ENCODE results near the gene USP43. TPM values are rescaled to one million over a fixed set of nuclear protein-coding genes. Genes with fewer than 3 reads are reported as not detected.
"Not testable (repeated sequence)": the region's sequence is repeated elsewhere in the genome, so short reads cannot be mapped to it uniquely, and the experiment has no call there.

The USP43 gene
- total RNA-seq, 1 experiment from 2014 or later = 8.1 TPM

DNA sequence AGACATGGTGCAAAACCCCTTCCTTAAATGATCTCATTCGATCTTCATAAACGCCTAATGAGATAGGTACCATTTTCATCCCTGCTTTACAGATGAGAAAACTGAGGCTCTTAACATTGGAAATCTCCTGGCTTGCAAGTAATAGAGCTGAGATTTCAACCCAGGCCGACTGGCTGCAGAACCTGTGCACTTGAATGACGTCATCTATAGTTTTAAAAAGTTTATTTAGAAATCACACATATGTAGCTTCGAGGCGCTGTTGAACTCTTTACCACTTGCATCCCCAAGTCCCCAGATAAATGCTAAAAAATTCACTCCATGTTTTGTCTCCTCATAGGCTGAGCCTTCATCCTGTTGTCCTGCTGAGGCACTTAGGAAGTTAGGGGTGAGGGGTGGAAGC is 38.9 kb upstream of the USP43 start:
- BruUV-seq (replicated peaks) = no TSS peak
- ATAC-seq (no peak), DNase-seq (no peak)
- Histone ChIP-seq H2AFZ (ENCODE audit: low read length) (no peak overlapping the region), H3K27me3 (ENCODE audit: low read length) (no peaks in the 10 kb centered on the region), H3K9ac (ENCODE audit: low read length) (no peak overlapping the region), H4K20me1 (ENCODE audit: low read length) (no peaks in the 10 kb centered on the region), H3K4me1 (ENCODE audit: insufficient read depth, low read length) (no peaks in the 10 kb centered on the region), H3K27ac (ENCODE audit: low read length) (no peak overlapping the region), H3K4me2 (ENCODE audit: low read length) (no peak overlapping the region), H3K79me2 (ENCODE audit: low read length) (no peaks in the 10 kb centered on the region), H3K36me3 (ENCODE audit: low read depth, low read length) (no peaks in the 10 kb centered on the region), H3K9me3 (ENCODE audit: low read length) (no peaks in the 10 kb centered on the region), H3F3A (ENCODE audit: low read length, unreplicated experiment) (no peaks in the 10 kb centered on the region), H3K9me2 (replicated peaks; ENCODE audit: low read length) (no peaks in the 10 kb centered on the region), H3K4me3 (ENCODE audit: low read length) (no peak overlapping the region)
- POLR2A ChIA-PET (ENCODE audit: unreplicated experiment) = no interaction called here
- CTCF ChIA-PET = no interaction called here
- intact Hi-C loops (cut with micrococcal nuclease) = no loop called here
- TF ChIP-seq EZH2 (IDR thresholded peaks at IDR 0.05; ENCODE audit: low read length, unreplicated experiment) (no peak), EZH2phosphoT487 (IDR thresholded peaks at IDR 0.05; ENCODE audit: borderline replicate concordance, low read length) (no peak)
- TF ChIP-seq, protein P1, sequence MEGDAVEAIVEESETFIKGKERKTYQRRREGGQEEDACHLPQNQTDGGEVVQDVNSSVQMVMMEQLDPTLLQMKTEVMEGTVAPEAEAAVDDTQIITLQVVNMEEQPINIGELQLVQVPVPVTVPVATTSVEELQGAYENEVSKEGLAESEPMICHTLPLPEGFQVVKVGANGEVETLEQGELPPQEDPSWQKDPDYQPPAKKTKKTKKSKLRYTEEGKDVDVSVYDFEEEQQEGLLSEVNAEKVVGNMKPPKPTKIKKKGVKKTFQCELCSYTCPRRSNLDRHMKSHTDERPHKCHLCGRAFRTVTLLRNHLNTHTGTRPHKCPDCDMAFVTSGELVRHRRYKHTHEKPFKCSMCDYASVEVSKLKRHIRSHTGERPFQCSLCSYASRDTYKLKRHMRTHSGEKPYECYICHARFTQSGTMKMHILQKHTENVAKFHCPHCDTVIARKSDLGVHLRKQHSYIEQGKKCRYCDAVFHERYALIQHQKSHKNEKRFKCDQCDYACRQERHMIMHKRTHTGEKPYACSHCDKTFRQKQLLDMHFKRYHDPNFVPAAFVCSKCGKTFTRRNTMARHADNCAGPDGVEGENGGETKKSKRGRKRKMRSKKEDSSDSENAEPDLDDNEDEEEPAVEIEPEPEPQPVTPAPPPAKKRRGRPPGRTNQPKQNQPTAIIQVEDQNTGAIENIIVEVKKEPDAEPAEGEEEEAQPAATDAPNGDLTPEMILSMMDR (conservative IDR thresholded peaks at IDR 0.05; ENCODE audit: low read depth, low read length) = no peak

DNA sequence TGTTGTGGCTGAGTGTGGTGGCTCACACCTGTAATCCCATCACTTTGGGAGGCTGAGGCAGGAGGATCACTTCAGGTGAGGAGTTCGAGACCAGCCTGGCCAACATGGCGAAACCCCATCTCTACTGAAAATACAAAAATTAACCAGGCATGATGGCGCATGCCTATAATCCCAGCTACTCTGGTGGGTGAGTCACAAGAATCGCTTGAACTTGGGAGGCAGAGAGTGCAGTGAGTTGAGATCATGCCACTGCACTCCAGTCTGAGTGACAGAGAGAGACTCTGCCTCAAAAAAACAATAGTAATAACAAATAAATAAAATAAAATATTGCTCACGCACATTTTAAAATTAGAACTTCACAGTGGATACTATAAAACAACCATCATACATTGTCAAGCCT is 38.3 kb upstream of the USP43 start:
- H3F3A ChIP-seq (ENCODE audit: low read length, unreplicated experiment); DNase-seq; H3K79me2 ChIP-seq (ENCODE audit: low read length); H3K27ac ChIP-seq (ENCODE audit: low read length); H3K36me3 ChIP-seq (ENCODE audit: low read depth, low read length); H4K20me1 ChIP-seq (ENCODE audit: low read length); H3K9me3 ChIP-seq (ENCODE audit: low read length); H3K4me1 ChIP-seq (ENCODE audit: insufficient read depth, low read length); H3K27me3 ChIP-seq (ENCODE audit: low read length); POLR2A ChIA-PET (ENCODE audit: unreplicated experiment); H3K4me3 ChIP-seq (ENCODE audit: low read length); intact Hi-C loops (cut with micrococcal nuclease); H3K9ac ChIP-seq (ENCODE audit: low read length); ATAC-seq; H2AFZ ChIP-seq (ENCODE audit: low read length); H3K9me2 ChIP-seq (replicated peaks; ENCODE audit: low read length); BruUV-seq (replicated peaks); H3K4me2 ChIP-seq (ENCODE audit: low read length); CTCF ChIA-PET: not testable (repeated sequence)

DNA sequence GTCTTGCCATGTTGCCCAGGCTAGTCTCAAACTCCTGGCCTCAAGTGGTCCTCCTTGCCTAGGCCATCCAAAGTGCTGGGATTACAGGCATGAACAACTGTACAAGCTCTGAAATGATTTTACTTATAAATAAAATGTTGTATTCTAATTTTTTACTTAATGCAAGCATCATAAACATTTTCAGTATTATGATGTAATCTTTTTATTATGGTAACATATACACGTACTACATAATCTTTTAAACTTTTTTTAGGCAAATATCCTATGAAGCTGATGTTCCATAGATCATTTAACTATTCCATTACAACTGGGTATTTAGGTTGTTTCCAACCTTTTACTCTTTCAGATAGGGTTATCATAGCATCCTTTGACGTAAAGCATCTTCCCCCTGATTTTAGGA is 33.8 kb upstream of the USP43 start:
- ChIA-PET POLR2A (ENCODE audit: unreplicated experiment) (no interaction called here), CTCF (no interaction called here)
- TF ChIP-seq EZH2phosphoT487 (IDR thresholded peaks at IDR 0.05; ENCODE audit: borderline replicate concordance, low read length) (no peak), EZH2 (IDR thresholded peaks at IDR 0.05; ENCODE audit: low read length, unreplicated experiment) (no peak)
- TF ChIP-seq, protein P1 (conservative IDR thresholded peaks at IDR 0.05; ENCODE audit: low read depth, low read length) = no peak
- H3K79me2 ChIP-seq (ENCODE audit: low read length) = no peaks in the 10 kb centered on the region
- no peaks in the 10 kb centered on the region for H3K36me3 ChIP-seq (ENCODE audit: low read depth, low read length)
- H3K4me1 ChIP-seq (ENCODE audit: insufficient read depth, low read length) = no peaks in the 10 kb centered on the region
- DNase-seq = no peak
- no peak overlapping the region for H3K4me2 ChIP-seq (ENCODE audit: low read length)
- no peaks in the 10 kb centered on the region for H3K9me3 ChIP-seq (ENCODE audit: low read length)
- no peak overlapping the region for H3K9ac ChIP-seq (ENCODE audit: low read length)
- intact Hi-C loops (cut with micrococcal nuclease) = no loop called here
- H2AFZ ChIP-seq (ENCODE audit: low read length) = no peak overlapping the region
- ATAC-seq = no peak
- H4K20me1 ChIP-seq (ENCODE audit: low read length) = no peaks in the 10 kb centered on the region
- H3K27me3 ChIP-seq (ENCODE audit: low read length) = no peaks in the 10 kb centered on the region
- H3F3A ChIP-seq (ENCODE audit: low read length, unreplicated experiment) = no peaks in the 10 kb centered on the region
- no TSS peak for BruUV-seq (replicated peaks)
- H3K27ac ChIP-seq (ENCODE audit: low read length) = no peak overlapping the region
- no peak overlapping the region for H3K4me3 ChIP-seq (ENCODE audit: low read length)
- no peaks in the 10 kb centered on the region for H3K9me2 ChIP-seq (replicated peaks; ENCODE audit: low read length)

All from PC-3 (cell line).